Suprapubic skin (tissue), 4 donors: ENCODE results near the gene LRRC42.

ENCODE experiments used
- EP300 ChIP-seq: sonication (generic); formaldehyde crosslinking; IDR thresholded peaks from one replicate; pipeline ENCODE4 v1.6.1; 2017; ENCODE audit warnings: antibody characterized with exemption
- POLR2A ChIP-seq, 2 donors: fragments of 450-650 bp; IDR thresholded peaks; one replicate each; pipeline ENCODE4 v1.6.1; 2017; ENCODE audit warnings: antibody characterized with exemption in 2 of 2, mild to moderate bottlenecking in 2 of 2, moderate library complexity in 2 of 2
- POLR2AphosphoS5 ChIP-seq, 3 donors: sonication (generic); formaldehyde crosslinking; IDR thresholded peaks; one replicate each; pipeline ENCODE4 v1.6.1; 2017; ENCODE audit warnings: antibody characterized with exemption in 3 of 3
- TF ChIP-seq, protein P1 (sequence below), 2 donors: fragments of 200-600 bp in 1 of 2; fragments of 450-650 bp in 1 of 2; sonication (generic) in 1 of 2; IDR thresholded peaks; one replicate each; pipeline ENCODE4 v1.5.1; 2016 to 2019; ENCODE audit warnings: antibody characterized with exemption in 2 of 2, mild to moderate bottlenecking in 1 of 2, moderate library complexity in 1 of 2

GRCh38 chr1:53979712-53980450 is 33.7 kb downstream of the LRRC42 start:
- TF ChIP-seq, protein P1, sequence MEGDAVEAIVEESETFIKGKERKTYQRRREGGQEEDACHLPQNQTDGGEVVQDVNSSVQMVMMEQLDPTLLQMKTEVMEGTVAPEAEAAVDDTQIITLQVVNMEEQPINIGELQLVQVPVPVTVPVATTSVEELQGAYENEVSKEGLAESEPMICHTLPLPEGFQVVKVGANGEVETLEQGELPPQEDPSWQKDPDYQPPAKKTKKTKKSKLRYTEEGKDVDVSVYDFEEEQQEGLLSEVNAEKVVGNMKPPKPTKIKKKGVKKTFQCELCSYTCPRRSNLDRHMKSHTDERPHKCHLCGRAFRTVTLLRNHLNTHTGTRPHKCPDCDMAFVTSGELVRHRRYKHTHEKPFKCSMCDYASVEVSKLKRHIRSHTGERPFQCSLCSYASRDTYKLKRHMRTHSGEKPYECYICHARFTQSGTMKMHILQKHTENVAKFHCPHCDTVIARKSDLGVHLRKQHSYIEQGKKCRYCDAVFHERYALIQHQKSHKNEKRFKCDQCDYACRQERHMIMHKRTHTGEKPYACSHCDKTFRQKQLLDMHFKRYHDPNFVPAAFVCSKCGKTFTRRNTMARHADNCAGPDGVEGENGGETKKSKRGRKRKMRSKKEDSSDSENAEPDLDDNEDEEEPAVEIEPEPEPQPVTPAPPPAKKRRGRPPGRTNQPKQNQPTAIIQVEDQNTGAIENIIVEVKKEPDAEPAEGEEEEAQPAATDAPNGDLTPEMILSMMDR (IDR thresholded peaks at IDR 0.05), result no peak
- no peak for TF ChIP-seq POLR2A (IDR thresholded peaks at IDR 0.05)
- no peak for TF ChIP-seq POLR2AphosphoS5 (IDR thresholded peaks at IDR 0.05)
- no peak for TF ChIP-seq EP300
